Mucosa of rectum (tissue), 2 donors: ENCODE measurements around the gene PPP1R14D.

Experiments
- H3K27ac ChIP-seq, 2 donors: one replicate each; pipeline ENCODE4 v1.7.0; 2013; ENCODE audit warnings: inconsistent platforms in 2 of 2, low read depth in 2 of 2, low read length in 2 of 2
- H3K27me3 ChIP-seq, 2 donors: one replicate each; pipeline ENCODE4 v1.7.0; 2013; ENCODE audit warnings: low read length in 2 of 2; ENCODE audit not compliant: control insufficient read depth in 2 of 2, insufficient read depth in 2 of 2
- H3K36me3 ChIP-seq, 2 donors: one replicate each; pipeline ENCODE4 v1.7.0; 2013; ENCODE audit warnings: low read length in 2 of 2; ENCODE audit not compliant: control insufficient read depth in 2 of 2, insufficient read depth in 2 of 2
- H3K4me1 ChIP-seq, 2 donors: one replicate each; pipeline ENCODE4 v1.7.0; 2013; ENCODE audit warnings: low read length in 2 of 2, mild to moderate bottlenecking in 1 of 2; ENCODE audit not compliant: control insufficient read depth in 2 of 2, insufficient read depth in 2 of 2
- H3K4me3 ChIP-seq, 2 donors: one replicate each; pipeline ENCODE4 v1.7.0; 2013; ENCODE audit warnings: low read length in 2 of 2
- H3K9ac ChIP-seq, 2 donors: one replicate each; pipeline ENCODE4 v1.7.0; 2013; ENCODE audit warnings: low read length in 2 of 2, low read depth in 1 of 2, mild to moderate bottlenecking in 1 of 2
- H3K9me3 ChIP-seq, 2 donors: one replicate each; pipeline ENCODE4 v1.7.0; 2013; ENCODE audit warnings: low read length in 2 of 2; ENCODE audit not compliant: control insufficient read depth in 2 of 2
- donor health status: healthy.
- donor health status: Normal muscosa, but diverticular disease.

The PPP1R14D gene, protein sequence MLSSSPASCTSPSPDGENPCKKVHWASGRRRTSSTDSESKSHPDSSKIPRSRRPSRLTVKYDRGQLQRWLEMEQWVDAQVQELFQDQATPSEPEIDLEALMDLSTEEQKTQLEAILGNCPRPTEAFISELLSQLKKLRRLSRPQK

GRCh38 chr15:40828447-40829036 lies at the start of gene PPP1R14D:
PPP1R14D (minus strand) TSS chr15:40828708; CDS start chr15:40828641, 67 bp downstream.
- Histone ChIP-seq H3K9ac (peak within 1 kb of the TSS; percentile 83 to 86), H3K27ac (peak within 1 kb of the TSS; percentile 94 to 96), H3K4me3 (peak within 1 kb of the TSS; percentile 81), H3K27me3 (no peaks in the 10 kb centered on the region), H3K36me3 (no peaks in the 10 kb centered on the region), H3K4me1 (peaks cover 27 to 44% of the 10 kb centered on the region in 2 donors), H3K9me3 (no peaks in the 10 kb centered on the region)

DNA sequence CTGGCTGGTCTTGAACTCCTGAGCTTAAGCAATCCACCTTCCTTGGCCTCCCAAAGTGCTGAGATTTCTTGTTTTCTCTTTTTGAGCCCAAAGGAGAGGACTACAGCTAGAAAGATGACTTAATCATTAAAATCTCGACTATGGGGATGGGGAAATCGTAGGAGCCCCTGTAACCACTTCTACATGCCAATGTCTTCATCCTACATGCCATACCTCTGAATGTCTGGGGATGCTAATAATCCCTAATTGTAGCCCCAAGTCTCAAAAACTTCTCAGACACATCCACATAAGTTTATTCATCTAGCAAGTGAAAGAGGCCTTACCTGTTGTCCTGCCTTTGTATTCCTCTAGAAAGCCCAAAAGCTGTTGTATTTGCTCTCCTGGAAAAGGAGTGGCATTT lies 49.2 kb upstream of the PPP1R14D start:
- Histone ChIP-seq H3K36me3 (no peaks in the 10 kb centered on the region), H3K9me3 (no peaks in the 10 kb centered on the region), H3K4me3 (no peak overlapping the region), H3K4me1 (peaks cover 14 to 18% of the 10 kb centered on the region in 2 donors), H3K27me3 (no peaks in the 10 kb centered on the region), H3K9ac (no peak overlapping the region), H3K27ac (no peak overlapping the region)

- Histone ChIP-seq H3K27ac (no peak overlapping the region), H3K4me3 (no peak overlapping the region), H3K9ac (no peak overlapping the region)
Observed at GRCh38 chr15:40875991-40876730, 47.7 kb upstream of the PPP1R14D start.

GRCh38 chr15:40873694-40874561 lies 45.4 kb upstream of the PPP1R14D start, which contains the start of gene RHOV:
RHOV (minus strand) TSS chr15:40874234; CDS start chr15:40874139, 95 bp downstream.
- Histone ChIP-seq H3K9me3 (no peaks in the 10 kb centered on the region), H3K4me1 (peaks cover 20 to 27% of the 10 kb centered on the region in 2 donors), H3K36me3 (no peaks in the 10 kb centered on the region), H3K9ac (peak within 1 kb of the TSS; percentile 24 to 56), H3K4me3 (peak within 1 kb of the TSS; percentile 60 to 65), H3K27me3 (no peaks in the 10 kb centered on the region), H3K27ac (peak within 1 kb of the TSS; percentile 65 to 79)

More at GRCh38 chr15:40875991-40876730, 47.7 kb upstream of the PPP1R14D start:
- Histone ChIP-seq H3K27me3 (no peaks in the 10 kb centered on the region), H3K9me3 (no peaks in the 10 kb centered on the region), H3K36me3 (no peaks in the 10 kb centered on the region), H3K4me1 (peaks cover 23 to 28% of the 10 kb centered on the region in 2 donors)

DNA sequence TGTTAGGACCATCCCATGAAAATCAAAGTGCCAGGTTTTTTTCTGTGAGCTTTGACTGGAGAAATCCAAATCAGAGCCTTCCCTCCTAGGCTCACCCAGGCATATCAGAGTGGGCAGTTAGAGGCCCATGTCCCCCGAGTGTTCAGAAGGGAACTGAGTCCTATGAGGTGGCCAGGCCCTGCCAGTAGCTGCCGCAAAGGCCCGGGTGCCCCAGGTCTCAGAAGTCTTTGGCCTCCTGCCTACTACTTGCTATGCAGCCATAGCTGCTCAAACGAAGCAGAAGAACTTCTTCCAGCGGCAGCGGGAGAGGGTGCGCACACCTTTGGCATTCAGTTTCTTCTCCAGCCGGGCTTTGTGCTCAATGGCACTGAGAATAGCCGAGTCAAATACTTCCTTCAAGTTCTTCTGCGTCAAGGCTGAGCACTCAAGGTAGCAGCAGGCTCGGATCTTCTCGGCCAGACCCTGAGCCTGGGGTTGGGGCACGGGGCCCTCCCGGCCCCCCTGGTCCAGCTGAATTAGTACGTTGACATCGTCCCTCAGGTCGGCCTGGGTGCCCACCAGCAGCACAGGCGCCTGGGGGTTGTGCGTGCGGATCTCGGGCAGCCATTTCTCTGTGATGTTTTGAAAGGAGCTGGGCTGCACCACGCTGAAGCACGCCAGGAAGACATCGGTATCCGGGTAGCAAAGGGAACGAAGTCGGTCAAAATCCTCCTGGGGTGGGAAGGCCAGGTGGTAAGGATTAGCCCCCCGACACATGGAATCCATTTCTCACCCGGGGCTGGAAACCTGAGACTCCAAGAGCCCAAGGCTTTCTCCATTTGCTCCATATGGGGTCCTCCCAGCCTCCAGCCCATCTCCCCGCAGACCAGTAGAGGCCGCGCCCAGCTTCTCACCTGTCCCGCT lies 44.5 kb upstream of the PPP1R14D start:
- Histone ChIP-seq H3K9ac (peak overlapping the region; percentile 24 to 56), H3K4me1 (peaks cover 20 to 21% of the 10 kb centered on the region in 2 donors), H3K9me3 (no peaks in the 10 kb centered on the region), H3K27ac (peak overlapping the region; percentile 65 to 82), H3K36me3 (no peaks in the 10 kb centered on the region), H3K4me3 (peak overlapping the region; percentile 60 to 65), H3K27me3 (no peaks in the 10 kb centered on the region)

DNA sequence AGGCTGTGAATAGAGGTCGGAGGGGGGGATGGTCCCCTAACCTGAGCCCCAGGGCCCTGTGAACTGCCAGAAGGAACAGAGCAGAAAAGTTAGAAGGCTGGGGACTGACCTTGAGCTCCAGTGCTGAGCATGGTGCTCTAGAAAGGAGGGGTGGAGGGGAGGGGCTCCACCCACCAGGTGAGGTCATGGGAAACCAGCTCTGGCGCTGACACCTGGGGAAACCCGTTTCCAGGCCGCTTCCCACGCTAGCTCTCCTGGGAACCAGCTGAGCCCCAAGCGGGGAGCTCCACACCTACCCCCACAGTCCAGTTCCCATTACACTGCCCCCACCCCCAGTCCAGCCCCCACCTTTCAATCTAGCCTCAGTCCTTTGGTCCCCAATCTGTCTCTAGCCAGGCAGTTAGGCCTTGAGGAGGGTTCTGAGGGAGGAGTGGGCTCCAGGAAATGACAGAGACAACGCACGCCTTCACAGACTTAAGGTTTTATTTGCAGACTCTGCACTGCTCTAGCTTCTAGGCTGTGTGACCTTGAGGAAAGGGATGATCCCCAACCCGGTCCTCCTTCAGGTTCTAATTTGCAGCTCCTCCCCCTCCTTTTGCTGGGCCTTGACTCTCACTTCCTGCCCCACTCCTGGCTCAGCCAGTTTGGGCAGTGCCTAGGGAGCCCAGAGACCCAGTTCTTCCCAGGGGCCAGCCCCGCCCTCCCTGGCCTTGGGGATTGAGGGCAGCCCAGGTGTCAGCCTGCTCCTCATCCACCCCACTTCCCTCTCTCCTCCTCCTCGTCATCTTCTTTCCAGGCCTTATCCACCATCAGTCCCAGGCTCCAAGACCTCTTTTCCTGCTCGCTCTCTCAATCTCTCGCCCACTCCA lies 43.5 kb upstream of the PPP1R14D start:
- Histone ChIP-seq H3K4me1 (peaks cover 20 to 21% of the 10 kb centered on the region in 2 donors), H3K36me3 (no peaks in the 10 kb centered on the region), H3K4me3 (no peak overlapping the region), H3K27me3 (no peaks in the 10 kb centered on the region), H3K9ac (peak overlapping the region; percentile 24 to 62), H3K9me3 (no peaks in the 10 kb centered on the region), H3K27ac (peak overlapping the region; percentile 63 to 82)

GRCh38 chr15:40870716-40871115 lies 42.2 kb upstream of the PPP1R14D start:
- Histone ChIP-seq H3K36me3 (no peaks in the 10 kb centered on the region), H3K27me3 (no peaks in the 10 kb centered on the region), H3K4me3 (no peak overlapping the region), H3K9me3 (no peaks in the 10 kb centered on the region), H3K27ac (no peak overlapping the region), H3K4me1 (peaks cover 23 to 26% of the 10 kb centered on the region in 2 donors), H3K9ac (no peak overlapping the region)

DNA sequence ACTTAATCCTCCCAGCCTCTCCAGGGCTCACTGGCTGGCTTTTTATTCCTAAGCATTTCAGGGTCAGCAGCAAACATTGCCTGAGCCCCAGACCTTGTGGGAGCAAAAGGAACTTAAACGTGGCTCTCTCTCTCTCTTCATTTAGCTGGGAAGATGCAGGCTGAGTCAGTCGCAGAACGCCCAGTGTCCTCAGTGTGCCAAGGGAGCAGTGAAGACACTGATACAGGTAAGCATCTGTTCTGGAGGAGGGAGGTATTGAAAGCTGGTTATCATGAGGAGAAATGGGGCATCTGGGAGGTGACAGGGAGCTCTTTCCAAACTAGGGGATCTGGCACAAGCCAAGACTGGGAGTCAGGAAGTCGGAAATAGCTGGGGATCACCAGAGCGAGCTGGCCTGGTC lies 41.2 kb upstream of the PPP1R14D start:
- Histone ChIP-seq H3K27me3 (no peaks in the 10 kb centered on the region), H3K4me1 (peaks cover 23 to 26% of the 10 kb centered on the region in 2 donors), H3K27ac (no peak overlapping the region), H3K4me3 (no peak overlapping the region), H3K9ac (no peak overlapping the region), H3K36me3 (no peaks in the 10 kb centered on the region), H3K9me3 (no peaks in the 10 kb centered on the region)
